Choroid plexus epithelial cell (primary cell): ENCODE data around the gene ASPSCR1.
A peak's percentile ranks its signal among the peaks of the same experiment; 100 is the strongest.

ENCODE experiments used
- DNase-seq: peaks from one replicate; pipeline ENCODE4 v3.0.0-alpha.2; 2010; ENCODE audit warnings: low read depth
- H3K4me3 ChIP-seq: 2 replicates; pipeline ENCODE4 v1.5.1; 2011; ENCODE audit warnings: low read depth, mild to moderate bottlenecking, control low read depth, low read length, moderate library complexity
- TF ChIP-seq, protein P1 (sequence below): conservative IDR thresholded peaks from 2 replicates; pipeline ENCODE4 v1.5.1; 2011; ENCODE audit warnings: low read depth, mild to moderate bottlenecking, control low read depth, inconsistent platforms, low read length, moderate library complexity

Gene ASPSCR1

DNA sequence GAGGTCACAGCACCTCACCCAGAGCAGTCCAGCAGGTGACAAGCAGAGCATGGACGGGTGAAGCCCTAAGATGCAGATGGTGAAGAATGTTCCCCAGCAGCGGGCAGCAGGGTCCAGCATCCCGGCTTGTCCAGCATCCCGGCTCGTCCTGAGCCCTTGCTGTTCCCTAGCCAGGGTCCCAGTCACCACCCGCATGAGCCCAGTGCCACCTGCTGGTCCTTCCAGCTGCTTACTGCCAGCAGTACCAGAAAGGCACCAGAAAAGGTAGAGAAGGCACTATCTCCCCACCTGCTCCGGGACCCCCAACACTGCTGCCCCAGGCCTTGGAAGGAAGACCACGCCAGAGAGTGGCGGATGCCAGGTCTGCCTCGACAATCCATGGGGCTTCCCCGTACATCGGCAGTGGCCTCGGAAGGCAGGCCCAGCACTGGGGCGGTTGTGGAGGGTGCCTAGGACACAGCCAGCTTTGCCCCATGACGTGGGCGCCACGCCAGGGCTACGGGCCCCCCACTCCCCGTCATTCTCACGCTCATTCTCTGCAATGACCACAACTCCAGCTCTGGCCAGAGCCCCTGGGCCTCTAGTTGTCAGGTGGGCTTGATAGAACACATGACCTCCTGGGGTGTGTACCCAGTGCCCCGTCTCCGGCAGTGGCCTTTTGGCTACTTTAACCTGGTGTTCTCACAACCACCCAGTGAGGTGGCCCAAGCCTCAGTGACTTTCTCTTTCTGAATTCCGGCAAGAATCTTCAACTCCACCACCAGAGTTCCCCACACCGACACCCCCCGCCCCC lies 43.9 kb downstream of the ASPSCR1 start:
- DNase-seq = peak; percentile 77
- peak overlapping the region; percentile 21 for H3K4me3 ChIP-seq
- TF ChIP-seq, protein P1, sequence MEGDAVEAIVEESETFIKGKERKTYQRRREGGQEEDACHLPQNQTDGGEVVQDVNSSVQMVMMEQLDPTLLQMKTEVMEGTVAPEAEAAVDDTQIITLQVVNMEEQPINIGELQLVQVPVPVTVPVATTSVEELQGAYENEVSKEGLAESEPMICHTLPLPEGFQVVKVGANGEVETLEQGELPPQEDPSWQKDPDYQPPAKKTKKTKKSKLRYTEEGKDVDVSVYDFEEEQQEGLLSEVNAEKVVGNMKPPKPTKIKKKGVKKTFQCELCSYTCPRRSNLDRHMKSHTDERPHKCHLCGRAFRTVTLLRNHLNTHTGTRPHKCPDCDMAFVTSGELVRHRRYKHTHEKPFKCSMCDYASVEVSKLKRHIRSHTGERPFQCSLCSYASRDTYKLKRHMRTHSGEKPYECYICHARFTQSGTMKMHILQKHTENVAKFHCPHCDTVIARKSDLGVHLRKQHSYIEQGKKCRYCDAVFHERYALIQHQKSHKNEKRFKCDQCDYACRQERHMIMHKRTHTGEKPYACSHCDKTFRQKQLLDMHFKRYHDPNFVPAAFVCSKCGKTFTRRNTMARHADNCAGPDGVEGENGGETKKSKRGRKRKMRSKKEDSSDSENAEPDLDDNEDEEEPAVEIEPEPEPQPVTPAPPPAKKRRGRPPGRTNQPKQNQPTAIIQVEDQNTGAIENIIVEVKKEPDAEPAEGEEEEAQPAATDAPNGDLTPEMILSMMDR = peak; percentile 81

DNA sequence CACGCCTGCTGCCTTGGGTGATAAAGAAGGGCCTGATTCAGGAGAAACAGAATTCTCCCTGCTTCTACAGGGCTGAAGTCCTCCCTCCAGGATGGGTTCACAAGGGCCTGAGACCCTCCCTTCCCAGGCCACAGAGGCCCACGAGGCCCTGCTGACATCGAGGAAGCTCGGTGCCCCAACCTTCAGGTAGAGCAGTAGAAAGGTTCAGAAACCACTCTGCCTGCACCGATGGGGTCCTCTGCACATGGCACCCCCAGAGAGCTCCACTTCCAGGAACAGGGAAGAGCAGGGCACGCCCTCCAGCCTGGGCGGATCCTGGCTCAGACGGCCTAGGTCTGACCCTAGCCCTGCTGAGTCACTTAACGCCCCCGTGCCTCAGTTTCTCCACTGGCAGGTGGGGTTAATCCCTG lies 44.5 kb downstream of the ASPSCR1 start:
- DNase-seq = no peak
- TF ChIP-seq, protein P1 = no peak
- H3K4me3 ChIP-seq = peak overlapping the region; percentile 83

DNA sequence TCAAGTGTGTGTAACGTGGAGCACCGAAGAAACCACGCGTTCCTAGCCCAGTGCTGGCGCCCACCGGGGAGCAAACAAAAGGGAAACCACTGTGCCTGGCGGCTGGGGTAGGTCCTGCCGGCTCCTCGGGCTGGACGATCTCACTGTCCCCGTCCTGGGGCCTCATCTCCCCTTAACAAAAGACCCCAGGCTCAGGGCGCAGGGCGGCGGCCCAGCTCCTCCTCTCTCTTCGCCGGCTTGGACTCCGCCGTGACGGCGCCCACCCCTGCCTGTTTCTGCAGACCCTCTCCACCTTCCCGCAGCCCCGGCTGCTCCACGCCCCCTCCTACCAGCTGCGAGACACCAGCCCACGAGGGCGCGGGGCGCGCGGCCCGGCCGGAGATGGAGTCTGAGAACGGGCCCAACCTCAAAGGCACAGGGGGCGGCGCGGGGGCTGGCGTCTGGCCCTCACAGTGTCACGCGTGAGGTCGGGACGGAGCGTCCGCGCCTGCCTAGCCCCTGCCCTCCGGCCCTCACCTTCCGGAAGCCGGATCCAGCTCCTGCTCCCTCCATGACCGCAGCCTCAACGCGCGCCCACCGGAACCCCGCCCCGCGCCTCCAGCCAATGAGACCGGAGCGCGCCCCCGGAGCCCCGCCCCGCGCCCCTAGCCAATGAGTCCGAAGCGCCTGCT lies 45.0 kb downstream of the ASPSCR1 start, which contains the start of gene CENPX:
CENPX (minus strand) TSS at position 569 of the 671 bp plus-strand sequence; CDS start at position 552, 17 bp downstream.
- DNase-seq = no peak
- peak within 1 kb of the TSS; percentile 83 for H3K4me3 ChIP-seq
- TF ChIP-seq, protein P1 = no peak

DNA sequence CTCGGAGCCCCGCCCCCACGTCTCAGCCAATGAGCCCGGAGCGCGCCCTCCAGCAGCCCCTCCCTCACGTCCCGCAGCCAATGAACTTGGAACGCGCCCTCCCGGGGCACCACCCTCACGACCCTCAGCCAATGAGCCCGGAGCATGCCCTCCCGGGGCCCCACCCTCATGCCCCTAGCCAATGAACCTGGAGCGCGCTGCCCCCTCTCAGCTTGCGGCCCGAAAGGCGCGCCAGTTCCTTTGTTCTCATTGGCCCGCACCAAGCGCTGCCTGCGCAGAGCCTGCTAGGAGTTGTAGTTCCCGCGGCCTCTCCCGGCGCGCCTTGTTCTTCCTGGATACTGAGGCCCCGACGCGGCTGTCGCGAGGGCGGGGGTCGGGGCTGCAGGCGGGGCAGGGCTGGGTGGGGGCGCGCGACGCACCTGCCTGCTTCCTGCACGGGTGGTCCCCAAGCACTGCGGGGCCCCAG lies 45.6 kb downstream of the ASPSCR1 start, which contains the start of gene LRRC45:
LRRC45 (plus strand) TSS at position 325 of the 466 bp plus-strand sequence. CDS start 339 bp downstream, outside the sequence.
- TF ChIP-seq, protein P1 = no peak
- DNase-seq = peak; percentile 100
- H3K4me3 ChIP-seq = peak within 1 kb of the TSS; percentile 83

DNA sequence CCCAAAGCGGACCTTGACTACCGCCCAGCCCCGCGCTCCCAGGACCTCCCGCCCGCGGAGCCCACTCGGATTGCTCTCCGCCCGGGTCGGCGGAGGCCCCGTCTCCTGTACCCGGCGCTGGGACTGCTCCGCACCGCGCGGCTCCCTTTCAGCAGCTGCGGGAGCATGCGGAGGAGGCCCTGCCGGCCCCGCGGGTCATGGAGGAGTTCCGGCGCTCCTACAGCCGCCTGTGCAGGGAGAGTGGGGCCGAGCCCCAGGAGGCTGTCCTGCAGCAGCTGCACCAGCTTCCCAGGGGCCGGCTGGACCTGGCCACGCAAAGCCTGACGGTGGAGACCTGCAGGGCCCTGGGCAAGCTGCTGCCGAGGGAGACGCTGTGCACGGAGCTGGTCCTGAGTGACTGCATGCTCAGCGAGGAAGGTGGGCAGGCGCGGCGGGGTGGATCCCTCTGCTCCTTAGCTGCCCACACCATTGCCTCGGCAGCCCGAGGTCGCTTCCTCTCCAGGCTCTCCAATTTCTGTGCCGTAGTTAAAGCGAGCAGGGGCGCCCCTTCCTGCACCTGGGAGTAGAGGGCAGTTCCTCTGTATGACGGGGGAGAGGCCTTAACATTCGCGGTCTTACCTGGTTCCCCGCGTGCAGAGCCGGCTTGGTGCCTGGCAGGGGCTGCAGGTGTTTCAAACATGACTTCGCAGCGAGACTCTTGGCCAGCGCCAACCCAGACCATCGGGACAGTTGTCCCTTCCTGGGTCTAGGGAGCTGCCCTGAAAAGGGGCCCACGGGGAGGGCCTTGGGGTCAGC lies 46.2 kb downstream of the ASPSCR1 start:
- no peak for DNase-seq
- TF ChIP-seq, protein P1 = no peak
- H3K4me3 ChIP-seq = peak overlapping the region; percentile 72

DNA sequence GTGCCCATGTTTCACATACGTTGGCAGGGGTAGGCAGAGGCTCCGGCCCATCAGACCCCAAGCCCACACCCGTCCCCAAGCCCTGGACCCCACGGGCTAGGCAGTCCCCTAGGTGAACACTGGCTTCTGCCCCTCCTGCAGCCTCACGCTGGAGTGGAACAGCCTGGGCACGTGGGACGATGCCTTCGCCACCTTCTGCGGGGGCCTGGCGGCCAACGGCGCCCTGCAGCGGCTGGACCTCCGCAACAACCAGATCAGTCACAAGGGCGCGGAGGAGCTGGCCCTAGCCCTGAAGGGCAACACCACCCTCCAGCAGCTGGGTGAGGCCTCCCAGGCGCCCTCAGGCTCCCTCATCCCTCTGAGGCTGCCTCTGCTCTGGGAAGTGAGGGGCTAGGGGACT lies 47.4 kb downstream of the ASPSCR1 start:
- DNase-seq = no peak
- TF ChIP-seq, protein P1 = no peak

More for the DNA sequence above, 47.4 kb downstream of the ASPSCR1 start:
- H3K4me3 ChIP-seq = no peak overlapping the region
